Fibroblast of gingiva (primary cell): ENCODE results near the gene CACYBP.
"Not testable (repeated sequence)": the region's sequence is repeated elsewhere in the genome, so short reads cannot be mapped to it uniquely, and the experiment has no call there.

Experiments
- DNase-seq: peaks from one replicate; pipeline ENCODE4 v3.0.0-alpha.2; 2011; ENCODE audit warnings: low read depth

The CACYBP gene

GRCh38 chr1:175013445-175013844 lies 13.7 kb downstream of the CACYBP start:
- DNase-seq = no peak

GRCh38 chr1:175015243-175015642 lies 15.5 kb downstream of the CACYBP start:
- DNase-seq = no peak

- DNase-seq = no peak
These were observed 19.8 kb downstream of the CACYBP start for GRCh38 chr1:175019524-175019923.

- peak; percentile 98 for DNase-seq
These were observed 23.5 kb downstream of the CACYBP start, which contains the start of gene MRPS14 for GRCh38 chr1:175023043-175023921. MRPS14 (minus strand) TSS chr1:175023425; CDS start chr1:175023408, 17 bp downstream.

- DNase-seq = not testable (repeated sequence)
These were observed 24.1 kb downstream of the CACYBP start for GRCh38 chr1:175023922-175024242.

DNA sequence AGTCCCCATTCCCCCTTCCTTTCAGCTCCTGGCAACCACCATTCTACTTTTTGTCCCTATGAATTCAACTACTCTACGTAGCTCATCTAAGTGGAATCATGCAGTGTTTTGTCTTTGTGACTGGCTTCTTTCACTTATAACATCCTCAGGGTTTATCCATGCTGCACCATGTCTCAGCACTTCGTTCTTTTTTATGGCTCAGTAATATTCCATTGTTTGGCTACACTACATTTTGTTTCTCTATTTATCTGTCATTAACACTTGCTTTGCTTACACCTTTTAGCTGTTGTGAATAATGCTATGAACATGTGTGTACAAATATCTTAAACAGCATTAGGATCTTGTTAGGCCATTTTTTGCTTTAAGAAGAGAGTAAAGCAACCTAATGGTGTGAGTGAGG lies 25.0 kb downstream of the CACYBP start:
- DNase-seq = no peak

DNA sequence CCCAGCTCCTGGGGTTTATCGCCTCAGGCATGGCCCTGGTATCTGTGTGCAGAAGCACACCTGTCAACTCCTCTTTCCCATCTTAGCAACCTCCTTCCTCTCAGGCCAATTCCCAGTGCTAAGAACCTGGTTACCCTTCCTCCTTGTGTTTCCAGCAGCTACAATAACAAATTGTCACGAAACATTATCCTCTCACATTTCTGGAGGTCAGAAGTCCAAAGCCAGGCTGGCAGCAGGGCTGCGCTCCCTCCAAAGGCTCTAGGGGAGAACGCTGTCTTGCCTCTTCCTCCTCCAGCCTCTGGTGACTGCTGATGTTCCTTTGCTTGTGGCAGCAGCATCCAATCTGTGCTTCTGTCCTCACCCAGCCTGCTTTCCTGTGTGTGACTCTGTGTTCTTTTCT lies 34.2 kb downstream of the CACYBP start:
- no peak for DNase-seq

GRCh38 chr1:175034775-175035174 lies 35.0 kb downstream of the CACYBP start:
- DNase-seq = no peak

DNA sequence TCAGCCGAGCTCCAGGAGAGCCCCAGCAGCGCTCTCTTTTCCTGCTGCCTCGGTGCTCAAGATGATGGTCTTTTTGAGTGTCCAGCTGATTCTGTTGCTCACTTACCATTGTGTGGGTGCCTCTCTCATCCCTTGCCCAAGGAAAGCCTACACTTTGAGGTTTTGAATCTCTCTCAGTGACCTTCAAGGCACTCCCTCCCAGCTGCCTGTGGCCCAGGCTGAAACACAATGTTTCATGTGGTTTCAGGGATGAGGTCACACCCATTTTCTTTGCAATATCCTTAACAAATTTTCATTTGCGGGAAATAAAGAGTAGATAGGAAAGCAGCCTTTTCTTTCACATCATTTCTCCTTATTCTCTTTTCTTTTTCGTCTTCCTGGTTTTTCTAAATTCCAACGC lies 36.1 kb downstream of the CACYBP start:
- DNase-seq = no peak

- no peak for DNase-seq
These were observed 36.7 kb downstream of the CACYBP start for GRCh38 chr1:175036476-175036875.

- DNase-seq = no peak
These were observed 37.7 kb downstream of the CACYBP start for GRCh38 chr1:175037416-175037815.

- no peak for DNase-seq
These were observed 40.7 kb downstream of the CACYBP start for GRCh38 chr1:175040324-175040879.

GRCh38 chr1:175042650-175043049 lies 42.9 kb downstream of the CACYBP start:
- DNase-seq = no peak

DNA sequence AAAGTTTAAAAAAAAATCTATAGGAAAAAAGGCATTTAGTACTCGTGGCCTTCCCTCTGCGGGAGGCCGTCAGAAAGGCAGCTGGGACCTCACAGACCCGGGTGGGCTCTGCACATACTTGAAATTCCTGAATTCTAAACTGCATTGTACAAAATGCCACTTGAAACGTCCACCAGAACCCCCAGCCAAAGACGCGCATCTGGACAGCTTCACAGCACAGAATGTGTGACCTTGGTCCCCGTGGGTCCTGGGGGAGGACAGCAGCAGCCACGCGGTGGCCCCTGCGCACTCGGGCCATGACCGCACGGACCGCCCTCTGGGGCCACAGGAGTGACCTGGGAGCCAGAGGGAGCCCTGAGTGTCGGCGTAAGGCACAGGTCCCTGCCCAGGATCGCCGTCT lies 44.1 kb downstream of the CACYBP start:
- DNase-seq = no peak

DNA sequence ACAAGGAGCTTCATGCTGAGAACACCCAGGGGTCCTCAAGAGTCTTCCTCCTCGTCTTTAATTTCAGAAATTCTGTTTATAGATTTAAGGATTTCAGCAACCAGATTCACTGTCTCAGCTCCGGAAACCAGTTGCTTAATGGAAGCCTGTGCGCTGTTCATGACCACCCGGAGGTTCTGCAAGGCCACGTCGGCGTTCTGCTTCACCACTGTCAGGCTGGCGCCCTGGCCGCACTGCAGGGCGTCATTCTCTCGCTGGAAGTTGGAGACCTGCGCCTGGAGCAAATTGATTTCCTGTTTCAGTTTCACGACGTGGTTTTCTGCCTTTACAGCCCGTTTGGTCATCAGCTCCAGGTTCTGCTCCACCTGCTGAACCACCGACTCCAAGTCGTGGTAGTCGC lies 44.8 kb downstream of the CACYBP start:
- not testable (repeated sequence) for DNase-seq

DNA sequence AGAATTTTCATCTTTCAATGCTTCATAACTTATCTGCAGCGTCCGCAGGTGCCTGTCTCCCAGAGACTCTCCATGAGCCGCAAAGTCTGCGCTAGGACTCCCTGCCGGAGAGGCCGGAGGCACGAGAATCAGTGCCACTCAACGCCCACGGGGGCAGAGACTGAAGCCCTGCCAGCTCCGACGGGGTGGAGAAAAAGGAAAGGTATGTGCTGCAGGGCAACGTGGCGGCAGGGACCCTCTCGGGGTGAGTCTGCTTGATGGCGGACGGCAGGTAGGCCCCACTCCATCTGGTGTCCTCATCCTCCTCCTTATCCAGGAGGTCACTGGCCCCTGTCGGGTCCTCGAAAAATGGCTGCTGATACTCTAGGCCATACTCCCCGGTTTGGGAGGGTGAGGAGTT lies 45.4 kb downstream of the CACYBP start:
- no peak for DNase-seq

DNA sequence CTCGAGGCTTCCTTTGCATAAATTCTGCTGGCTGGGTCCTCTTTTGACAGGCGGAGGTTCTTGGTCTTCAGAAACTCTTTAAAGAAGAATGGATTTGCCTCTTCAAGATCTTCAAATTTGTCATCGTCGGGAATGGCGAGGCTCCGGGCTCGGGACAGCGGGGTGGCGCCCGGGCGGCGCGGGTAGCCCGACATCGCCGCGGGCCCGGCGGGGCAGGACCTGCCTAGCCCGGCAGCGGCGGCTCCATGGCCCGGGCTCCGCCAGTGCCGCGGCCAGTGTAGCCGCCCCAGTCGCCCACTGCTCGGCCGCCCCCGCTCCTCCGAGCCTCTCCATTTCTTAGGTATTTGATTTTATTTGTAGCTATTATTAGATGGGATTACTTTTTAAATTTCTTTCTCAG lies 45.8 kb downstream of the CACYBP start:
- no peak for DNase-seq

DNA sequence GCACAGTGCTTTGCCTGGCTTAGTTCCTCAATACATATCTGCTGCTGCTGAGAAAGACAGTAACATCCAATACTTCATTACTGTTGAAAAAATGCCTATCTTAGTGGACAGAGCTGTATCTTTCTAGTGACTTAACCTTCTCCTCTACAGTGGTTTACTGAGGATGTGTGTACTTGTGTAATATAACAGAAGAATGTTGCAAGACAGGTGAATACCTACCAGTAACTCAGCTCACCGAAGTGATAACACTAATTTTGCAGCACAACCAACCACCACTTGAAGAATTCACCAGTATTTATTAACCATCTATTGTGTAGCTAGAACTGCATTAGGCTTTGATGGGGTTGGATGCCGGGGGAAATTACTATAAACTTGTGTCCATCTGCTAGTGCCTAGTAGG lies 51.2 kb downstream of the CACYBP start:
- DNase-seq = no peak

GRCh38 chr1:175054736-175055135 lies 55.0 kb downstream of the CACYBP start:
- DNase-seq = no peak
